Omental fat pad (tissue), 4 donors: ENCODE measurements around the gene SLC16A13. TPM values are rescaled to one million over a fixed set of nuclear protein-coding genes. Genes with fewer than 3 reads are reported as not detected.

ENCODE experiments used
- ATAC-seq: fragments of 150-250 bp; one replicate; pipeline ENCODE4 v1.9.1; 2016; ENCODE audit warnings: mild to moderate bottlenecking, moderate library complexity; ENCODE audit not compliant: low FRiP score
- DNase-seq: peaks from one replicate; pipeline ENCODE4 v3.0.0-alpha.2; 2019; ENCODE audit warnings: low spot score
- total RNA-seq, 4 donors: library from RNA; depleted of rRNA; stranded (reverse); fragments of >200 nt; gene quantifications; one replicate each; pipeline ENCODE4 v1.1.0, GENCODE V29; 2016
- TF ChIP-seq, protein P1 (sequence below), 3 donors: fragments of 450-650 bp; IDR thresholded peaks; one replicate each; pipeline ENCODE4 v1.5.1; 2016 to 2017; ENCODE audit warnings: antibody characterized with exemption in 3 of 3, mild to moderate bottlenecking in 3 of 3, moderate library complexity in 2 of 3

The SLC16A13 gene
- total RNA-seq, 4 donors from 2014 or later: 0.74 to 2.2 (median 1.5) TPM

DNA sequence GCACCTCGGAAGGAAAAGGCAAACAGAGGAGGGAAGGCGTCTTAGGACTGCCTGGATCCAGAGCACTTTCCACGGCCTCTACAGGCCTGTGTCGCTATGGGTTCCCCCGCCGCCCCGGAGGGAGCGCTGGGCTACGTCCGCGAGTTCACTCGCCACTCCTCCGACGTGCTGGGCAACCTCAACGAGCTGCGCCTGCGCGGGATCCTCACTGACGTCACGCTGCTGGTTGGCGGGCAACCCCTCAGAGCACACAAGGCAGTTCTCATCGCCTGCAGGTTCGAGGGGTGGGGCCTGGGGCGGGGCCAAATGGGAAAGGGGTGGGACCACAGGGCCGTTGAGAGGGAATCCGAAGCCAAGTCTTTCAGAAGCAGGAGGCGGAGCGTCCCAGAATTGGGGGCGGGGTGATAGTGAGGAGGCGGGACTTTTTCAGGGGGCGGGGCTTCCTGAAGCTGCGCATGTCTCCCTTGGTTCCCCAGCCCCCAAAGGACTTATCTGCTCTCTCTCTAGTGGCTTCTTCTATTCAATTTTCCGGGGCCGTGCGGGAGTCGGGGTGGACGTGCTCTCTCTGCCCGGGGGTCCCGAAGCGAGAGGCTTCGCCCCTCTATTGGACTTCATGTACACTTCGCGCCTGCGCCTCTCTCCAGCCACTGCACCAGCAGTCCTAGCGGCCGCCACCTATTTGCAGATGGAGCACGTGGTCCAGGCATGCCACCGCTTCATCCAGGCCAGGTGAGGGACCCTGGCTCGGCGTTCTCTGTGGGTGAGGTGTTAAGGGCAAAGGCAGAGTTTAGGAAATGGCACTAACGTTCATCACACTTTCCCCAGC is 12.0 kb upstream of the SLC16A13 start:
- peak; percentile 90 for DNase-seq
- TF ChIP-seq, protein P1, sequence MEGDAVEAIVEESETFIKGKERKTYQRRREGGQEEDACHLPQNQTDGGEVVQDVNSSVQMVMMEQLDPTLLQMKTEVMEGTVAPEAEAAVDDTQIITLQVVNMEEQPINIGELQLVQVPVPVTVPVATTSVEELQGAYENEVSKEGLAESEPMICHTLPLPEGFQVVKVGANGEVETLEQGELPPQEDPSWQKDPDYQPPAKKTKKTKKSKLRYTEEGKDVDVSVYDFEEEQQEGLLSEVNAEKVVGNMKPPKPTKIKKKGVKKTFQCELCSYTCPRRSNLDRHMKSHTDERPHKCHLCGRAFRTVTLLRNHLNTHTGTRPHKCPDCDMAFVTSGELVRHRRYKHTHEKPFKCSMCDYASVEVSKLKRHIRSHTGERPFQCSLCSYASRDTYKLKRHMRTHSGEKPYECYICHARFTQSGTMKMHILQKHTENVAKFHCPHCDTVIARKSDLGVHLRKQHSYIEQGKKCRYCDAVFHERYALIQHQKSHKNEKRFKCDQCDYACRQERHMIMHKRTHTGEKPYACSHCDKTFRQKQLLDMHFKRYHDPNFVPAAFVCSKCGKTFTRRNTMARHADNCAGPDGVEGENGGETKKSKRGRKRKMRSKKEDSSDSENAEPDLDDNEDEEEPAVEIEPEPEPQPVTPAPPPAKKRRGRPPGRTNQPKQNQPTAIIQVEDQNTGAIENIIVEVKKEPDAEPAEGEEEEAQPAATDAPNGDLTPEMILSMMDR (IDR thresholded peaks at IDR 0.05): no peak
- peak; percentile 75 for ATAC-seq

DNA sequence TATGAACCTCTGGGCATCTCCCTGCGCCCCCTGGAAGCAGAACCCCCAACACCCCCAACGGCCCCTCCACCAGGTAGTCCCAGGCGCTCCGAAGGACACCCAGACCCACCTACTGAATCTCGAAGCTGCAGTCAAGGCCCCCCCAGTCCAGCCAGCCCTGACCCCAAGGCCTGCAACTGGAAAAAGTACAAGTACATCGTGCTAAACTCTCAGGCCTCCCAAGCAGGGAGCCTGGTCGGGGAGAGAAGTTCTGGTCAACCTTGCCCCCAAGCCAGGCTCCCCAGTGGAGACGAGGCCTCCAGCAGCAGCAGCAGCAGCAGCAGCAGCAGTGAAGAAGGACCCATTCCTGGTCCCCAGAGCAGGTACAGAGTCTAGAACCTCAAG is 11.4 kb upstream of the SLC16A13 start:
- TF ChIP-seq, protein P1 (IDR thresholded peaks at IDR 0.05): no peak
- no peak for ATAC-seq
- DNase-seq: no peak

DNA sequence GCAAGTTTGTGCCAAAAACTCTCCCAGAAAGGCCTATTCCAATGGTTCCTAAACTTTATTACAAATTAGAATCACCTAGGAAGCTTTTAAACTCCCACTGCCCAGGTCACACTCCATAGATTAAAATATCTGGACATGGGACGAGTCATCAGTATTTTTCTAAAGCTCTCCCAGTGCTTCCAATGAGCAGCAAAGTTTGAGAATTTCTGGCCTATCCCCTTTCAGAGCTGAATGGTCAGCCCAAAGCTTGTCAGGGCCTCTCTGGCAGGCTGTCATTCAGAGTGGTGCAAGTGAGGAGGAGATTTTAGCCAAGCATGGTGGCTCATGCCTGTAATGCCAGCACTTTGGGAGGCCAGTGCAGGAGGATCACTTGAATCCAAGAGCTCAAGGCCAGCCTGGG is 10.6 kb upstream of the SLC16A13 start:
- TF ChIP-seq, protein P1 (IDR thresholded peaks at IDR 0.05): no peak
- DNase-seq (no peak), ATAC-seq (no peak)

DNA sequence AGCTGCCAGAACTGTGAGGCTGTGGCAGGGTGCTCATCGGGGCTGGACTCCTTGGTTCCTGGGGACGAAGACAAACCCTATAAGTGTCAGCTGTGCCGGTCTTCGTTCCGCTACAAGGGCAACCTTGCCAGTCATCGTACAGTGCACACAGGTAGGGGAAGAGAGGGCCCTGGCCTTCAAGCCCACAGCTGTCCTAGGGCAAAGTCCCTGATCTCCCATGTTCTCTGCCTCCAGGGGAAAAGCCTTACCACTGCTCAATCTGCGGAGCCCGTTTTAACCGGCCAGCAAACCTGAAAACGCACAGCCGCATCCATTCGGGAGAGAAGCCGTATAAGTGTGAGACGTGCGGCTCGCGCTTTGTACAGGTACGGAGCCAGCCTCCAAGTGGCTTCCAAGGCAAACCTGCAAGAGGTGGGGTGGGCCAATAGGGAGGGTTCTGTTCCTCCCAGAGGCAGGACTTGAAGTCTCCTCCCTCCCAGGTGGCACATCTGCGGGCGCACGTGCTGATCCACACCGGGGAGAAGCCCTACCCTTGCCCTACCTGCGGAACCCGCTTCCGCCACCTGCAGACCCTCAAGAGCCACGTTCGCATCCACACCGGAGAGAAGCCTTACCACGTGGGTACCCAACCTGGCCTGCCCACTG is 9.2 kb upstream of the SLC16A13 start:
- no peak for ATAC-seq
- TF ChIP-seq, protein P1 (IDR thresholded peaks at IDR 0.05): no peak
- DNase-seq: no peak

DNA sequence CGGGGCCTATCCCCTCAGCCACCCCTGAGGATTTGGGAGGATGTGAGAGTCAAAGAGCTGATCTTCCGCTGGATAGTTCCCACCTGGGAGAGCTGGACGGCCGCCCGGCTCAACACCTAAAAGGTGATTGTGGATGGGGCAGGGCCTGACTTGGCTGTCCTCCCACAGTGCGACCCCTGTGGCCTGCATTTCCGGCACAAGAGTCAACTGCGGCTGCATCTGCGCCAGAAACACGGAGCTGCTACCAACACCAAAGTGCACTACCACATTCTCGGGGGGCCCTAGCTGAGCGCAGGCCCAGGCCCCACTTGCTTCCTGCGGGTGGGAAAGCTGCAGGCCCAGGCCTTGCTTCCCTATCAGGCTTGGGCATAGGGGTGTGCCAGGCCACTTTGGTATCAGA is 8.5 kb upstream of the SLC16A13 start:
- TF ChIP-seq, protein P1 (IDR thresholded peaks at IDR 0.05): no peak
- ATAC-seq: no peak
- no peak for DNase-seq

DNA sequence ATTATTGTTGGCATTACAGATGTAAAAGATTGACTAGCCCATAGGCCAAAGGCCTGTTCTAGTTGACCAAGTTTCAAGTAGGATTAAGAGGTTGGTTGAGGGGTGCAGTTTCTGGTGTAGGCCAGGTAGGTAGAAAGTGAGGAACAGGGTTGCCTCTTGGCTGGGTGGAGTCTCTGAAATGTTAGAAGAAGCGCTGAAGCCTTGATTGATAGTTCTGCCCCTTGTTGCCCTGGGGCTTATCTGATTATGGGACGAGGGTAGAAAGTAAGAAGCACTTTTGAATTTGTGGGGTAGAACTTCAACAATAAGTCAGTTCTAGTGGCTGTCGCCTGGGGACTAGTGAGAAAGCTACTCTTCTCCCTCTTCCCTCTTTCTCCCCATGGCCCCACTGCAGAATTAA is 6.7 kb upstream of the SLC16A13 start:
- DNase-seq: no peak
- TF ChIP-seq, protein P1 (IDR thresholded peaks at IDR 0.05): no peak
- ATAC-seq: no peak

GRCh38 chr17:7029659-7030058 is 6.2 kb upstream of the SLC16A13 start:
- TF ChIP-seq, protein P1 (IDR thresholded peaks at IDR 0.05): no peak
- ATAC-seq: no peak
- DNase-seq: no peak
